ENCODE results near the gene ARPC4. TPM values are rescaled to one million over a fixed set of nuclear protein-coding genes. Genes with fewer than 3 reads are reported as not detected.

The ARPC4 gene
- total RNA-seq, 2 donors from 2014 or later: 215 to 222 TPM

DNA sequence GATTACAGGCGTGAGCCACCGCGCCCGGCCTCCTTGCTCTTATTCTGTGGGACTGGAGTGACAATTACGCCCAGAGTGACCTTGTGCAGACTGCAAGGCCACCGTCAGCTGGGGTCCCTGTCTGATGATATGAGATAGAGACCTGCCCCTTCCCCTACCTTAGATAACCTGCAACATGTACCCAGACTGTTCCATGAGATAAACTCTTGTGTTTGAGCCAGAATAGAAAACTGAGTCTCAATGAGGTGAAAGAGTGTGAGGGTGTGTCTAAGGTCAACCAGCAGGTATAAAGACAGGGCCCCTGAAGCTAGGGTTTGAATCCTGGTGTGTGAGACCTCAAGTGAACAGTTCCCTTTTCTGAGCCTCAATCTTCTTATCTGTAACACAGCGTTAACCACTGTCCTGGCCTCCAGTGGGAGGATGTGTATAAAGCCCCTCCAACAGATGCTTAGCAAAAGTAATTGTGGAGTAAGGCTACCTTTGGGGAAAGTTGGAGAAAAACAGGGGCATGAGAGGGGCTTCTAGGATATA, 6.6 kb upstream of the ARPC4 start:
- intact Hi-C loops (cut with DNase I, micrococcal nuclease): no loop called here
- ATAC-seq (no peak), DNase-seq (no peak)

DNA sequence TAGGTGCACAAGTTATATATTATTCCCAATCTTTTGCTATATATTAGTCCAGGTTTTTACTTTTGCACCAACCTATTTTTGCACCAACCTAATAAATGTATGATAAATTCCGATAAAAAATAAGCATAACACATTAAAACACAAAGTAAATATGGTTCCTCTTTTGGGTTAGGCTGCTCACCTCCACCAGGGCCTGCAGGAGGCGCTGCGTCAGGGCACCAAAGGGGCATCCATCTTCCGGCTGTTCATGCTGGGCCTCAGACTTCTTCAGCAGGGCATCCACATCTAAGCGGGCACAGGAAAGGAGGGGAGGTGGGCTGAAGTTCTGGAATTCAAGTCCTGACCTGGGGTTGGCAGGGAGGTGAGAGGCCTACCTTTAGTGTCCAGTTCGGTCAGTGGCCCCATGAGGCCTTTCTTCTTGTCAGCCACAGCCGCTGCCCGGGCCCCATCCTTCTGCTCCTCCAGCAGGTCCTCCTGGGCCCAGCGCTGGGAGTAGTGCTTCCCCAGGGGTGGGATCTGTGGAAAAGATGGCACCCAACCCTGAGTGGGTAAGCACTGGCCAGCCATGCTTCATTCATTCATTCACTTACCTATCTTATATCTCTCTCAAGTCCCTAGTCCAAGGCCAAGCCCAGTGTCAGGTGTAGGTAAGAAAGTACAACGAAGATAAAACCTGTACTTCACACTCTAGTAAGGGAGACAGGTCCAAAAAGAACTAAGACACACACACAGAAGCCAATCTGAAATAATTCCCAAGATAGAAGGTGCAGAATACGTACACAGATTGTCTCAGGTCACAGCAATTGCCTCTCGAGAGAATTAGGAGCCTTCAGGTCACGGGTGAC, 5.8 kb upstream of the ARPC4 start:
- ATAC-seq: no peak
- intact Hi-C loops (cut with DNase I, micrococcal nuclease): no loop called here
- DNase-seq: no peak

DNA sequence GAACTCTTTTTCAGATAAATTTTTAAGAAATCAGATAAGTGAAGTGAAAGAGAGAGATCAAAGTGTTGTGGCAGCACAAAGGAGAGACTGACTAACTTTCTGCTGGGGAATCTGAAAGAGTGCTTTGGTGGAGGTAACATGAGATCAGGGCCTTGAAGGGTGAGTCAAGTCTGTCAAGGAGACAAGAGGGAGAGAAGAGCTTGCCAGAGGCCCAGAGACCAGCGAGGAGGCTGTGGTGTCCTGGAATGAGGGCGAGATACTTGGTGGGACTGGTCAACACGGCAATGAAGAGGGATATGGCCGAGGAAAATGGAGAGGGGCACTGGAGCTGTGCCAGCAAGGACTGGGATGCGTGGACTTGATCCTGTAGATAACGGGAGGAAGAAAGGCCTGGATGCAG, 5.2 kb upstream of the ARPC4 start:
- DNase-seq: no peak
- ATAC-seq: no peak
- intact Hi-C loops (cut with DNase I, micrococcal nuclease): no loop called here

DNA sequence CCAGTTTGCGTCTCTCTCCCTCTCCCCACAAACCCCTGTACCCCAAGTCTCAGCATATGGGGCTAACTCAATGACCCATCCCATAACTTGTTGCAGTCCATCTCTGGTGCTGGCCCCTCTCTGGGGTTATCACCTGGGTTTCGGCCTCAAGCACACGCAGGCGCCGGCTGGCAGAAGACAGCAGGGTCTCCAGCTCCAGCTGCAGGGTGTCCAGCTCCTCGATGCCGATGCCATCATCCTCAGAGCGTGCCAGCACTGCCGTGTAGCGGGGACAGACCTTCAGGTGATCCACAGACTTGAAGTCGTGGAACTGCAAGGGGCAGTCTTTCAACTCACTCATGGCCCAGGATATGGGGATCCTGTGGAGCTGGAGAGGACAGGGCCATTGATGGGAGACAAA, 1.8 kb upstream of the ARPC4 start:
- ATAC-seq (no peak), DNase-seq (no peak)
- intact Hi-C loops (cut with DNase I, micrococcal nuclease): no loop called here

DNA sequence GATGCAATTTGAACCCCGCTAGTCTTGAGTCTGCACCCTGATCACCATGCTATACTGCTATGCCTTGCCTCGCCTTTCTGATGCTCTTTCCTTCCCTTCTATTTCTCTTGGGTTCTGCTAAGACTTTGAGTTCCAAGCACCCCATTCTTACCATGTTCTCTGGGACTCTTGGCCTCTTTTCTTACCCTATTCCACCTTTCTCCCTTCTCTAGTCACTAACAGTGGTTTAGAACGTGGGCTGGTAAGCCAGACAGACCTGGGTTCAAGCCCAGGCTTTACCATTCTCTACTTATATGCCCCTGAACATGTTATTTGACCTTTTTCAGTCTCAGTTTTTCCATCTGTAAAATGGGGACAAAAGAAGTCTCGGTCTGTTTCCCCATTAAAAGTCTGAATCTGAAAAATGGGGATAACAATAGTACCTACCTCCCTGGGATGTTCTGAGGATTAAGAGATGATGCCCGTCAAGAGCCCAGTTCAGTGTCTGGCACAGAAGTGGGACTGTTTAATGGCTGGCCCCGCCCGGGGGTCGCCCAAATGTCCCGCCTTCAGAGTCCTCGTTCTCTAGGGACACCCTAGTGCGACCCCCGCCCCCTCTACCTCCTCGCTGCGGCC, 985 bp upstream of the ARPC4 start:
- DNase-seq: no peak
- no peak for ATAC-seq
- intact Hi-C loops (cut with DNase I, micrococcal nuclease): no loop called here

DNA sequence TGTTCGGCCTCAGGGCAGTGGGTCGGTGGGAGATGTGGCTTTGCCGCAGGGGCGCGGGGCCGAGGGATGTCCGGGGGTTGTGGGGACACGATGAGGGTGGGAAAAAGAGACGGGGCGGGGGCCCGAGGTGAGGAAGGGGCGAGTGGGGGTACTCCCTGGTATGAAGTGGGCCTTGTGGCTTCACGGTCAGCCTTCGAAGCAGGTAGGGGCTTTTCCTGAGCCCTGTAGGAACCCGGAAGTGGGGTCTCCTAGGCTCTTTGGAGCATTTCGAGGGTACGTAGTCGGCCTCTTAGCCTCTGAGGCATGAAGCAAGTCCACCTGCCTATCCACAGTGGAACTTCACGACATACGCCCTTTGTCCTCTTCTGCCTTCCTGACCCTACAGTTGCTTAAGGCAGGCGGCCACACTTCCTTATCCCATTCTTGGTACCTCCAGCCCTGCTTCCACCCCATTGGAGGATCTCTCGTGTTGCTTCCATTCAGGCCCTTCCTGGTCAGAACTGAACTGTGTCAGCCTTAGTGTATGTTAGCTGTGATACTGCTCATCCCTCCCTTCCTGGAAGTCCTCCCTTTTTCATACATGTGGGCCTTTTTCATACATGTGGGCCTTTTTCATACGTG, 389 bp downstream of the ARPC4 start:
- intact Hi-C loops (cut with DNase I, micrococcal nuclease): no loop called here
- ATAC-seq (peak; percentile 62), DNase-seq (peak; percentile 51 to 71)

DNA sequence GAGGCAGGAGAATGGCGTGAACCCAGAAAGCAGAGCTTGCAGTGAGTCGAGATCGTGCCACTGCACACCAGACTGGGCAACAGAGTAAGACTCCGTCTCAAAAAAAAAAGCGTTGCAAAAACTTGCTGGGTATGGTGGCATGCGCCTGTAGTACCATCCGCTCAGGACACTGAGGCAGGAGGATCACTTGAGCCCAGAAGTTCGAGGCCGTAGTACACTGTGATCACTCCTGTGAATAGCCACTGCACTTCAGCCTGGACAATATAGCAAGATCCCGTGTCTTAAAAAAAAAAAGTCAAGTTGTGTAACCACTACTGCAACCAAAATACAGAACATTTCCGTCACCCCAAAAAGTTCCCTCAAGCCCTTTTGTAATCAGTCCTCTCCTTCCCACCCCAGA, 1.5 kb downstream of the ARPC4 start:
- ATAC-seq (no peak), DNase-seq (no peak)
- intact Hi-C loops (cut with DNase I, micrococcal nuclease): no loop called here

DNA sequence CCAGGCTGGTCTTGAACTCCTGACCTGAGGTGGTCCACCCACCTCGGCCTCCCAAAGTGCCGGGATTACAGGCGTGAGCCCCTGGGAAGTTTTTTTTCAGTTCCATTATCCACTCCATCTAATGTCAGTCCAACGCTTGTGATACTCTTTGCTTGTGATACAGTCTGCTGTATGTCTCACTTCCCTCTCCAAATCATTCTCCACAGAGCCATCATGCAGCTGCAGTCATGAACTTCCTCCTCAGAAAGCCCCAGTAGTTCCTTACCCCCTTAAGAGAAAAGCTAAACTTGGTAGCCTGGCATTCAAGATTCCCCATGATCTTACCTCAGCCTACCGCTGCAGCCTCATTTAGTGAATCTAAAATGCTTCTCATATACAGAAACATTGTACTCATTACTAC, 2.3 kb downstream of the ARPC4 start:
- intact Hi-C loops (cut with DNase I, micrococcal nuclease): no loop called here
- ATAC-seq (no peak), DNase-seq (no peak)

DNA sequence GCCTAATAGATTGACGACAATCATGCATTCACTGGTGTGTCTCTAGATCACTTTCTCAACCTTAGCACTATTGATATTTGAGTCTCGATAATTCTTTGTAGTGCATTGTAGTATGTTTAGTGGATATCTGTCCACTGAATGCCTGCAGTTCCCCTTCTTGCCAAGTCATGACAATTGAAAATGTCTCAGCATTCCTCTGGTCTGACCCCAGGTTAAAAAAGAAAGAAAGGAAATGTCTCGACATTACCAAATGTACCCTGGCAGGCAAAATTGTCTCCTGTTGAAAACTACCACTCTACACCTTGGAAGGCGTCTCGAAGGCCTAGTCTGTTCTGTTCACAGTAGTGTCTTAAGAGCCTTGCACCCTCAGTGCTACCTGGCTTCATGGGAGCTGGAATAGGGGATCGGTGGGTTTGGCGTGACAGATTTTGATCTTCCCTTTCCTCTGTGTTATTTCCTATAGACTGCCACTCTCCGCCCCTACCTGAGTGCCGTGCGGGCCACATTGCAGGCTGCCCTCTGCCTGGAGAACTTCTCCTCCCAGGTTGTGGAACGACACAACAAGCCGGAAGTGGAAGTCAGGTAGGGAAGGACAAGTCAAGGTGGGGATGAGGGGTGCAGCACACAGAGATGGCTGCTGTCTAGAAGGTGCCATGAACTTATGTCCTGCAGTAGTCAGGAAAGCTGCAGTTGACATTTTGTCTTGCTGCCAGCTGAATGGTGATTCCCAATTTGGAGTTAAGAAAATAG, 4.5 kb downstream of the ARPC4 start:
- DNase-seq: no peak
- intact Hi-C loops (cut with DNase I, micrococcal nuclease): no loop called here
- ATAC-seq: no peak

DNA sequence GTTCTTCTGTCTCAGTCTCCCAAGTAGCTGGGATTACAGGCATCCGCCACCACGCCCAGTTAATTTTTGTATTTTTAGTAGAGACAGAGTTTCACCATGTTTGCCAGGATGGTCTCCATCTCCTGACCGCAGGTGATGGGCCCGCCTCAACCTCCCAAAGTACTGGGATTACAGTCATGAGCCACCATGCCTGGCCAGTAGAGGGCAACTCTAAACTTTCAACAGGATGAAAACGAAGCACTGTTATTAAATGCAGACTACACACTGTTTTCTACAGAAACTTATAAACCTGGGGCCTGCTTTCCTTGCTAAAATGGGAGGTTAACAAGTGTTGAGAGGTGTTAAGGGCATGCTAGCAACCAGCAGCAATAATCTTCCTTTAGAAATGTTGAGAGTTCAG, 7.6 kb downstream of the ARPC4 start:
- intact Hi-C loops (cut with DNase I, micrococcal nuclease): no loop called here
- ATAC-seq (peak; percentile 50), DNase-seq (no peak)

DNA sequence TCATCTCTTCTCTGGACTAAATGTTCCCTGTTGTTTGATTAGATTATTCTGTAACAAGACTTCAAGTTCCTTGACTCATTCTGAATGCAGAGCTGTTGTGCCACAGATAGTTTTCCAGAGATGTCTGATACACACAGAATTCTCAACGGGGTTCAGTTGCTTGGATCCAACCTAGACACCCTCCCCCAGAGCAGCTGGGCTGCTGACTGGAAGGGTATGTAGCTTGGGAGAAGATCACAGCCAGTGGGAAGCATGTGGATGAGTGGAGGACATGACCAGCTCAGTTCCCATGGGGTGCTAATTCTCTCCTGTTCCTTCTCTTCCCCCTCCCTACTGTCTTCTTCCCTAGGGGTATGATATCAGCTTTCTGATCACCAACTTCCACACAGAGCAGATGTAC, 10.6 kb downstream of the ARPC4 start:
- ATAC-seq: no peak
- DNase-seq: no peak
- intact Hi-C loops (cut with DNase I, micrococcal nuclease): no loop called here

DNA sequence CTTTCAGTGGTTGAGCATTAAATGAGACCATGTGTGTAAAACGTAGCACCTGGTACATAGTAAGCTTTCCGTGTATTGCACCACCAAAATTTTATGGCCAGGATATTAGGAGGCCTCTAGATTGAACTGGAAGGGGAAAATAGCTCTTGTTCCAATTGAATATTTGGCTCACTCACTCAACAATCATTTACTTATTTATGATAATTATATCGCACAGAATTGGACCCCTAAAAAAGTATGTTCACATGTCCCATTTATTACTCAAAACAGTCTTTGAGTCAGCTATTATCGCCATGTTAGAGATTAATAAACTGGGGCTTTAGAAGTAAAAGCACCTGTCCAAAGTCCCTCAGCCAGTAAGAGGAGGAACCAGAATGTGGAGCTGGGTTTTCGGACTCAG, 12.1 kb downstream of the ARPC4 start:
- DNase-seq (no peak), ATAC-seq (no peak)
- intact Hi-C loops (cut with DNase I, micrococcal nuclease): no loop called here

DNA sequence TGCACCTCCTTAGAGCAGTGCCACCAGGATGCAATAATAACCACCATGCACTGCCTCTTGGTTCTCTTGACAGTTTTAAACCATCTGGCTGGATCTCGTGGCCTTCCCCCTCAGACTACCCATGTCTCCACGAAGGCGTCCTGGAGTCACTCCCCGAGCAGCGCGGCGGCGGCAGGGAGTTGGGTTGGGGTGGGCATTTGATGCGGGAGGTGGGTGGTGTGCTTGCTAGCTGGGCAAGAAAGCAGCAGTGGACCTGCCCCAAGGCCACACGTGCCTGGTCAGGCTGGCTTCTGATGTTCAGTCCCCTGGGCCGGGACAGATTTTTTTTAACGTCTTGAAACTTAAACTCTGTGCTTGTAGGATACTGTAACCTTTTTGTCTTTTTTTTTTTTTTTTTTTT, 13.3 kb downstream of the ARPC4 start:
- no peak for ATAC-seq
- DNase-seq: no peak
- intact Hi-C loops (cut with DNase I, micrococcal nuclease): no loop called here

DNA sequence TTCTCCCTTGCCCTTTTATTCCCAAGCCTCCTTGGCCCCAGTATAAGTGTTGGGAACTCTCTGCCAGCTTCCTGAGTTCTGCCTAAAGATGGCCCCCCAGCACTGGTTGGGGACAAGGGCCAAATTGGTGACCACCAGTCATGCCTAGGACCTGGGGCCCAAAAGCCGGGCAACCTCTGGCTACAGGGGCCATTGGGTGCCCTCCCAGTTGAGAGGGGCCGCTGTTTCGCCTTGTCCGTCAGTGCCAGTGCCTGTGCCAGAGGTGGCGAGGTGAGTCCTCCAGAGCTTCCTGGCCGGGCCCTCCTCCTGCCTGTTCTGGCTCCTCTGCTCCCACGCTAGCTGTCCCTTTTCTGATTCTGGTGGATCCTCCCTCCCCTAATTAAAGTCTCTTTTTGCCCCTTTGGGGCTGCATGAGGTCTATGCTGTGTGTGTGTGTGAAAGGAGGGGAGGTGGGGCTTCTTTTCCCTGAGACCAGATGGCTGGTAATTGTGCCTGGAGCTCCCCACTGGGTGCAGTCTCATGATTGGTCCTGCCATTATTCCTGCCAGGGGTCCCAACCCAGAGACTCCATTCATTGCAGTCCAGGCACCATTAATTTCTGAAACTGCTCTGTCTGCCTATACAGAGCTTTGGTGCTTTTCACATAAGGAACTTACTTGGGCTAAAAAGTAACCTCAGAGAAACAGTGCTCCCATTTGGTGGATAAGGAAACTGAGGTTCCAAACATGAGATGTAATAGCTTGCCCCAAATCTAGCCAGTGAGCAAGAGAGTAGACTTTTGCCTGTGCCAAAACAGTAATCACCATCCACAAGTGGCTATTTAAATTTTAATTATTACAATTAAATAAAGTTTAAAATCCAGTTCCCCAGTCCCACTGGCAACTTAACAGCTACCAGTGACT, 14.1 kb downstream of the ARPC4 start:
- intact Hi-C loops (cut with DNase I, micrococcal nuclease): no loop called here
- ATAC-seq: no peak
- DNase-seq: no peak

DNA sequence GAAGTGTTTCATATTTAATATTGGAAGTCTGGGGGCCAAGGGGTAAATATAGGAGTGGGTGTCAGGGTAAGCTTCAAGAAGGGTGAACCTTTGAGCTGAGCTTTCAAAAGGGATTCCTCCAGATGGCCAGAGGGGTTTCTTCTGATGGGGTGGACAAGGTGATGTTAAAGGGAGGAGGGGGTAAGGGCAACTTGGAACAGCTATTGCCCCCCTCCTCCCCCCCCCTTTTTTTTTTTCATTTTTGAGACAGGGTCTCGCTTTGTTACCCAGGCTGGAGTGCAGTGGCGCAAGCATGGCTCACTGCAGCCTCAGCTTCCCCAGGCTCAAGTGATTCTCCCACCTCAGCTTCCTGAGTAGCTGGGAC, 15.1 kb downstream of the ARPC4 start:
- intact Hi-C loops (cut with DNase I, micrococcal nuclease): no loop called here
- DNase-seq (no peak), ATAC-seq (no peak)

DNA sequence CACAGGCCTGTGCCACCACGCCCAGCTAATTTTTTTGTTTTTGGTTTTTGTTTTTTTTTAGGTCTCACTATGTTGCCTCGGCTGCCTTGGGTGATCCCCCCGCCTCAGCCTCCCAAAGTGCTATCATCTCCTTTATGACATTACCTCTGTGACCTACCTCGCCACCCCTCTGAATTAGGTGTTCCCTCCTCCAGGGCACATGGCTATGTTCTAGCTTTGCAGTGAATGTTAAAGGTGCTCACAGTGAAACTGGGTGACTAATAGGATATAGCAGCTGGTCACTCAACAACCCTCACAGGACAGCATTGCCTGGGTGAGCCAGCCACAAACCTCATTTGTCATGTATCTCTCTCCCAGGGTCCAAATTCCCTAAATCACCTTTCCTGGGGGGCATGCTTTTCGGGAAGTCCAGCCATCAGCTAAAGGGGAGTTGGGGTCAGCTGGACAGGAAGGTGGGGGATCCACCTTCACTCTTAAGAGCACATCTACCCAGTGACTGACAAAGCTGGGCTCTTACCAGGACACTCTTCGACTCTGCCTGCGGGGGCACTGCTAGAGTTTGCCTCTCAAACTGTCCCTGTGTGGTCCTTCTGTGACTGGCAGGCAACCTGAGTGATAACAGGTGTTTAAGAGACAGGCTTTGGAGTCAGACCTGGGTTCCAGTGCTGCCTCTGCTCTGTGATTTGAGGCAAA, 15.6 kb downstream of the ARPC4 start:
- intact Hi-C loops (cut with DNase I, micrococcal nuclease): no loop called here
- ATAC-seq (peak; percentile 18), DNase-seq (peak in 1 of 2 donors; percentile 43)

DNA sequence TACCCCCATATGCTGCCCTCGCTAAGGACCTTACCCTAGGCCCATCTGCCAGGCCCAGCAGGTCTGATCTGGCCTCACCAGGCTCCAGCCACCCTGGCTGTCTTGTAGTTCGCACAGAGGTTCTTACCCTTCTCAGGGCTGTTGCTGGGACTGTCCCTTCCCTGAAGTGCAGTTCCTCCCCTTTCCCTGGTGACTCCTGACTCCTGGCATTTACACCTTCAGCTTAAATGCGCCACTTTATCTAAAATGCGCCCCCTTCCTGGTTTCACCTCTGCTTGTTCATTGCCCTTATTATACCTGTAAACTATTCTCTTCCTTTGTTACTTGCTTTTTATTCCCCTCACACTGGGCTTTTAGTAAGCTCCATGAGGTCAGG, 16.3 kb downstream of the ARPC4 start:
- peak; percentile 44 to 54 for DNase-seq
- peak; percentile 59 for ATAC-seq

More for the DNA sequence above, 16.3 kb downstream of the ARPC4 start:
- intact Hi-C loops (cut with DNase I, micrococcal nuclease): no loop called here

Data from left colon (tissue), 2 donors.